ENCODE data around the gene OCA2.

OCA2 gene

GRCh38 chr15:28101983-28102441, 2.9 kb upstream of the OCA2 start:
- DNase-seq, result no peak

- no peak for DNase-seq
Observed at GRCh38 chr15:28101201-28101600, 2.1 kb upstream of the OCA2 start.

- no peak for DNase-seq
Observed at GRCh38 chr15:28100516-28101195, 1.5 kb upstream of the OCA2 start.

GRCh38 chr15:28099555-28100140, 533 bp upstream of the OCA2 start:
- no peak for DNase-seq

- DNase-seq, result no peak
Observed at GRCh38 chr15:28098360-28098765, 752 bp downstream of the OCA2 start.

- no peak for DNase-seq
Observed at GRCh38 chr15:28097656-28098359, 1.3 kb downstream of the OCA2 start.

GRCh38 chr15:28096670-28097431, 2.3 kb downstream of the OCA2 start:
- no peak for DNase-seq

GRCh38 chr15:28096411-28096669, 2.8 kb downstream of the OCA2 start:
- no peak for DNase-seq

- no peak for DNase-seq
Observed at GRCh38 chr15:28094732-28095521, 4.2 kb downstream of the OCA2 start.

GRCh38 chr15:28093752-28094535, 5.2 kb downstream of the OCA2 start:
- no peak for DNase-seq

GRCh38 chr15:28091313-28091712, 7.8 kb downstream of the OCA2 start:
- DNase-seq, result no peak

GRCh38 chr15:28086175-28086703, 12.9 kb downstream of the OCA2 start:
- DNase-seq, result no peak

GRCh38 chr15:28085489-28086174, 13.5 kb downstream of the OCA2 start:
- DNase-seq, result no peak

- DNase-seq, result no peak
Observed at GRCh38 chr15:28084547-28084946, 14.6 kb downstream of the OCA2 start.

- DNase-seq, result no peak
Observed at GRCh38 chr15:28082891-28083684, 16.0 kb downstream of the OCA2 start.

- no peak for DNase-seq
Observed at GRCh38 chr15:28081594-28081993, 17.5 kb downstream of the OCA2 start.

- DNase-seq, result no peak
Observed at GRCh38 chr15:28080386-28080785, 18.7 kb downstream of the OCA2 start.

GRCh38 chr15:28079313-28079969, 19.7 kb downstream of the OCA2 start:
- DNase-seq, result no peak

GRCh38 chr15:28078191-28078719, 20.9 kb downstream of the OCA2 start:
- DNase-seq, result no peak
